Measurements from ENCODE around the gene ADGRA1. TPM values are rescaled to one million over a fixed set of nuclear protein-coding genes. Genes with fewer than 3 reads are reported as not detected.

The ADGRA1 gene
- polyA plus RNA-seq, 2 of the 4 experiments (the other 2 are of a cell fraction), result not detected

DNA sequence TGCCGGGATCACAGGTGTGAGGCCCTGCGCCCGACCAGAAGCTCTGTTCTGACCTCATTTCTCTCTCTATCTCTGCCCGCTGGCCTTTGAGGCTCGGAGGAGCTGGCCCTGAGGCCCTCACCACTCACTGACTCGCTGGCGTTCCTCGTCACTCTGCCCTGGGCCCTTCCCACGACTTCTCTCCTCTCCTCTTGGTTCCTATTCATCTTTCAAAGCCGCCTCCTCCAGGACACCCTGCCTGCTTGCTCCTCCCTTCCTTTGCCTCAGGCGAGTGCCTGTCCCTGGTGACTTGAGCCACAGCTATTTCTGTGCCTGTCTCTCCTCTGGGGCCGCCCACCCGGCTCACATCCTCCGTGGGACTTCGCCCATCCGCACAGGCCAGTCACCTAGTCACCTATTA, 17.3 kb upstream of the ADGRA1 start:
- Histone ChIP-seq H3K27ac (no peak overlapping the region), H3K4me1 (no peaks in the 10 kb centered on the region), H3K9me3 (no peaks in the 10 kb centered on the region), H3K4me3 (no peak overlapping the region), H3K4me2 (no peak overlapping the region)
- 58% methylated on average over 16 of the region's 16 CpGs for WGBS (ENCODE audit: missing lambda C conversion rate)
- FAIRE-seq (no peak), ATAC-seq (no peak), DNase-seq (ENCODE audit: low read depth in 1 of 2, low spot score in 1 of 2) (no peak)
- ChIA-PET CTCF (no interaction called here), POLR2A (no interaction called here)
- TF ChIP-seq, protein P1, sequence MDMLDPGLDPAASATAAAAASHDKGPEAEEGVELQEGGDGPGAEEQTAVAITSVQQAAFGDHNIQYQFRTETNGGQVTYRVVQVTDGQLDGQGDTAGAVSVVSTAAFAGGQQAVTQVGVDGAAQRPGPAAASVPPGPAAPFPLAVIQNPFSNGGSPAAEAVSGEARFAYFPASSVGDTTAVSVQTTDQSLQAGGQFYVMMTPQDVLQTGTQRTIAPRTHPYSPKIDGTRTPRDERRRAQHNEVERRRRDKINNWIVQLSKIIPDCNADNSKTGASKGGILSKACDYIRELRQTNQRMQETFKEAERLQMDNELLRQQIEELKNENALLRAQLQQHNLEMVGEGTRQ (IDR thresholded peaks at IDR 0.05), result no peak
- TF ChIP-seq CBX8 (IDR thresholded peaks at IDR 0.05) (no peak), SMC3 (IDR thresholded peaks at IDR 0.05) (no peak), HDAC2 (IDR thresholded peaks at IDR 0.05) (no peak), KDM1A (IDR thresholded peaks at IDR 0.05; ENCODE audit: low read depth) (no peak), MAZ (IDR thresholded peaks at IDR 0.05; ENCODE audit: borderline replicate concordance, low read depth, low read length) (no peak), MYC (IDR thresholded peaks at IDR 0.05; ENCODE audit: borderline replicate concordance, low read length) (no peak), HOXB5 (CRISPR knock-in tag; IDR thresholded peaks at IDR 0.05) (no peak), CHD2 (IDR thresholded peaks at IDR 0.05; ENCODE audit: low read length, partially characterized antibody) (no peak), ZC3H11A (IDR thresholded peaks at IDR 0.05) (no peak), GATA3 (IDR thresholded peaks at IDR 0.05; ENCODE audit: borderline replicate concordance) (no peak), ESRRA (IDR thresholded peaks at IDR 0.05; ENCODE audit: borderline replicate concordance, low read length) (no peak), JUN (IDR thresholded peaks at IDR 0.05) (no peak), RAD21 (conservative IDR thresholded peaks at IDR 0.05 in 1 of 2, IDR thresholded peaks at IDR 0.05 in 1 of 2) (no peak), ZNF302 (CRISPR knock-in tag; IDR thresholded peaks at IDR 0.05) (no peak), EHF (CRISPR knock-in tag; IDR thresholded peaks at IDR 0.05) (no peak), MAFK (IDR thresholded peaks at IDR 0.05; ENCODE audit: partially characterized antibody) (no peak)
- TF ChIP-seq, protein P2, sequence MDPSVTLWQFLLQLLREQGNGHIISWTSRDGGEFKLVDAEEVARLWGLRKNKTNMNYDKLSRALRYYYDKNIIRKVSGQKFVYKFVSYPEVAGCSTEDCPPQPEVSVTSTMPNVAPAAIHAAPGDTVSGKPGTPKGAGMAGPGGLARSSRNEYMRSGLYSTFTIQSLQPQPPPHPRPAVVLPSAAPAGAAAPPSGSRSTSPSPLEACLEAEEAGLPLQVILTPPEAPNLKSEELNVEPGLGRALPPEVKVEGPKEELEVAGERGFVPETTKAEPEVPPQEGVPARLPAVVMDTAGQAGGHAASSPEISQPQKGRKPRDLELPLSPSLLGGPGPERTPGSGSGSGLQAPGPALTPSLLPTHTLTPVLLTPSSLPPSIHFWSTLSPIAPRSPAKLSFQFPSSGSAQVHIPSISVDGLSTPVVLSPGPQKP (IDR thresholded peaks at IDR 0.05; ENCODE audit: low read depth, low read length), result no peak
- TF ChIP-seq, protein P3, sequence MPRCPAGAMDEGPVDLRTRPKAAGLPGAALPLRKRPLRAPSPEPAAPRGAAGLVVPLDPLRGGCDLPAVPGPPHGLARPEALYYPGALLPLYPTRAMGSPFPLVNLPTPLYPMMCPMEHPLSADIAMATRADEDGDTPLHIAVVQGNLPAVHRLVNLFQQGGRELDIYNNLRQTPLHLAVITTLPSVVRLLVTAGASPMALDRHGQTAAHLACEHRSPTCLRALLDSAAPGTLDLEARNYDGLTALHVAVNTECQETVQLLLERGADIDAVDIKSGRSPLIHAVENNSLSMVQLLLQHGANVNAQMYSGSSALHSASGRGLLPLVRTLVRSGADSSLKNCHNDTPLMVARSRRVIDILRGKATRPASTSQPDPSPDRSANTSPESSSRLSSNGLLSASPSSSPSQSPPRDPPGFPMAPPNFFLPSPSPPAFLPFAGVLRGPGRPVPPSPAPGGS (IDR thresholded peaks at IDR 0.05), result no peak
- TF ChIP-seq, protein P4, sequence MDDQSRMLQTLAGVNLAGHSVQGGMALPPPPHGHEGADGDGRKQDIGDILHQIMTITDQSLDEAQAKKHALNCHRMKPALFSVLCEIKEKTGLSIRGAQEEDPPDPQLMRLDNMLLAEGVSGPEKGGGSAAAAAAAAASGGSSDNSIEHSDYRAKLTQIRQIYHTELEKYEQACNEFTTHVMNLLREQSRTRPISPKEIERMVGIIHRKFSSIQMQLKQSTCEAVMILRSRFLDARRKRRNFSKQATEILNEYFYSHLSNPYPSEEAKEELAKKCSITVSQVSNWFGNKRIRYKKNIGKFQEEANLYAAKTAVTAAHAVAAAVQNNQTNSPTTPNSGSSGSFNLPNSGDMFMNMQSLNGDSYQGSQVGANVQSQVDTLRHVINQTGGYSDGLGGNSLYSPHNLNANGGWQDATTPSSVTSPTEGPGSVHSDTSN (IDR thresholded peaks at IDR 0.05), result no peak

DNA sequence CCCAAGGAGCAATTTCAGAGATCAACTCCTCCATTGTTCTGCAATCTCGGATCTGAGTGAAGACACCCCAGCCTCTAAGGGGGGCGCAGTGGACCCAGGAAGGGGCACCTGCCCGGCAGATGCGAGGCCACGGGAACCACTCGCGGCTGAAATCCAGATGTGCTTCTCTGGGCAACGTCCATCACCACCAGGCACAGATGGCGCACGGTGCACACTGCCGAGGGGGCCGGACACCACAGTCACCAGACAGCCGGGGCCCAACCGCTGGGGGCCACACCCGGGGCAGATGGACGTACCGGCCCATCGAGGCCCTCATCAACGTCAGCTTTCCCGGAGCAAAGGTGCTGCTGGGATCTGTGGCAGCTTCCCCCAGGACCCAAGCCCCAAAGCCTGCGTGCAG, 16.9 kb upstream of the ADGRA1 start:
- no peak overlapping the region for H3K27ac ChIP-seq
- H3K9me3 ChIP-seq, result no peaks in the 10 kb centered on the region
- WGBS (ENCODE audit: missing lambda C conversion rate), result 52% methylated on average over 16 of the region's 21 CpGs
- no peak for TF ChIP-seq NFE2L2 (conservative IDR thresholded peaks at IDR 0.05; ENCODE audit: low read length)
- CTCF ChIA-PET, result no interaction called here
- H3K4me2 ChIP-seq, result no peak overlapping the region
- no peak for FAIRE-seq
- ATAC-seq, result no peak
- DNase-seq (ENCODE audit: low read depth in 1 of 2, low spot score in 1 of 2), result no peak
- H3K4me1 ChIP-seq, result no peaks in the 10 kb centered on the region
- POLR2A ChIA-PET, result no interaction called here
- H3K4me3 ChIP-seq, result no peak overlapping the region

DNA sequence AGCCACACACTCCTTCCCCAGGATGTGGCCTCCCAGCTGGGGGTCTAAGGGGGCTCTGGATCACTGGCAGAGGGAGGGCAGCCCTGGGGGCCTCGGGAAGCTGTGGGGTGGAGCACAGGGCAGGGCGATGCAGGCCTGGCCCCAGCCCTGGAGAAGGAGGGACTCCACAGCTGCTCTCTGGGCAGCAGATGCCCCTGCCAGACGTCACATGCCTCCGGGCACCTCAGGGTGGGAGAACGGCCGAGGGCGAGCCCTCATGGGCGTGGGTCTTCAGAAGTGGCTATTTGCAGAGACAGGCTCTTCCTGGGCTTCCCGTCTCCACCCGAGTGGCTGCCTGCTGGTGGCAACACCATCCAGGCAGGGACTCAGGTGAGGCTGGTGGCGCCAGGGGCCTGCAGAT, 16.0 kb upstream of the ADGRA1 start:
- no peak for ATAC-seq
- CTCF ChIA-PET, result interaction anchor here (1.1 kb wide), 1 partner anchor 72 kb away, joined by 3 read pairs; no protein-coding TSS in a partner anchor
- H3K9me3 ChIP-seq, result no peaks in the 10 kb centered on the region
- POLR2A ChIA-PET, result no interaction called here
- no peak overlapping the region for H3K27ac ChIP-seq
- no peak for DNase-seq (ENCODE audit: low read depth in 1 of 2, low spot score in 1 of 2)
- H3K4me2 ChIP-seq, result no peak overlapping the region
- H3K4me1 ChIP-seq, result no peaks in the 10 kb centered on the region
- FAIRE-seq, result no peak
- H3K4me3 ChIP-seq, result no peak overlapping the region
- 52% methylated on average over 3 of the region's 11 CpGs for WGBS (ENCODE audit: missing lambda C conversion rate)
- TF ChIP-seq CEBPB (IDR thresholded peaks at IDR 0.05) (no peak), FOXS1 (CRISPR knock-in tag; IDR thresholded peaks at IDR 0.05) (no peak), ZNF302 (CRISPR knock-in tag; IDR thresholded peaks at IDR 0.05) (no peak), RAD21 (conservative IDR thresholded peaks at IDR 0.05 in 1 of 2, IDR thresholded peaks at IDR 0.05 in 1 of 2) (no peak), RCOR1 (IDR thresholded peaks at IDR 0.05; ENCODE audit: low read depth, low read length) (no peak), EHMT2 (IDR thresholded peaks at IDR 0.05; ENCODE audit: low read depth) (no peak), GATA3 (IDR thresholded peaks at IDR 0.05; ENCODE audit: borderline replicate concordance) (no peak), RNF2 (IDR thresholded peaks at IDR 0.05; ENCODE audit: borderline replicate concordance, low read depth) (no peak)
- TF ChIP-seq, protein P1 (IDR thresholded peaks at IDR 0.05), result no peak
- TF ChIP-seq, protein P5, sequence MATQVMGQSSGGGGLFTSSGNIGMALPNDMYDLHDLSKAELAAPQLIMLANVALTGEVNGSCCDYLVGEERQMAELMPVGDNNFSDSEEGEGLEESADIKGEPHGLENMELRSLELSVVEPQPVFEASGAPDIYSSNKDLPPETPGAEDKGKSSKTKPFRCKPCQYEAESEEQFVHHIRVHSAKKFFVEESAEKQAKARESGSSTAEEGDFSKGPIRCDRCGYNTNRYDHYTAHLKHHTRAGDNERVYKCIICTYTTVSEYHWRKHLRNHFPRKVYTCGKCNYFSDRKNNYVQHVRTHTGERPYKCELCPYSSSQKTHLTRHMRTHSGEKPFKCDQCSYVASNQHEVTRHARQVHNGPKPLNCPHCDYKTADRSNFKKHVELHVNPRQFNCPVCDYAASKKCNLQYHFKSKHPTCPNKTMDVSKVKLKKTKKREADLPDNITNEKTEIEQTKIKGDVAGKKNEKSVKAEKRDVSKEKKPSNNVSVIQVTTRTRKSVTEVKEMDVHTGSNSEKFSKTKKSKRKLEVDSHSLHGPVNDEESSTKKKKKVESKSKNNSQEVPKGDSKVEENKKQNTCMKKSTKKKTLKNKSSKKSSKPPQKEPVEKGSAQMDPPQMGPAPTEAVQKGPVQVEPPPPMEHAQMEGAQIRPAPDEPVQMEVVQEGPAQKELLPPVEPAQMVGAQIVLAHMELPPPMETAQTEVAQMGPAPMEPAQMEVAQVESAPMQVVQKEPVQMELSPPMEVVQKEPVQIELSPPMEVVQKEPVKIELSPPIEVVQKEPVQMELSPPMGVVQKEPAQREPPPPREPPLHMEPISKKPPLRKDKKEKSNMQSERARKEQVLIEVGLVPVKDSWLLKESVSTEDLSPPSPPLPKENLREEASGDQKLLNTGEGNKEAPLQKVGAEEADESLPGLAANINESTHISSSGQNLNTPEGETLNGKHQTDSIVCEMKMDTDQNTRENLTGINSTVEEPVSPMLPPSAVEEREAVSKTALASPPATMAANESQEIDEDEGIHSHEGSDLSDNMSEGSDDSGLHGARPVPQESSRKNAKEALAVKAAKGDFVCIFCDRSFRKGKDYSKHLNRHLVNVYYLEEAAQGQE (IDR thresholded peaks at IDR 0.05), result no peak
